Stimulated activated memory B cell treated with anti-CD40 and anti-IgM and Interleukin-4, amounts not matched to agents 10 μg/mL and 1 μg/mL and 100 μg/mL, for 72 hours (primary cell): Measurements from ENCODE around the gene RADIL.

ENCODE experiments used
- ATAC-seq: fragments of 150-1000 bp; cut with Tn5 transposase; 2 replicates; pipeline ENCODE4 v1.10.0; 2021
- H3K27ac Mint-ChIP-seq: one replicate; pipeline ENCODE4 v1.8.0; 2022; ENCODE audit warnings: mild to moderate bottlenecking, mixed read lengths
- H3K27me3 Mint-ChIP-seq: one replicate; pipeline ENCODE4 v1.8.0; 2022; ENCODE audit warnings: mixed read lengths
- H3K36me3 Mint-ChIP-seq: one replicate; pipeline ENCODE4 v1.8.0; 2022; ENCODE audit warnings: mixed read lengths
- H3K4me1 Mint-ChIP-seq: one replicate; pipeline ENCODE4 v1.8.0; 2022; ENCODE audit warnings: mixed read lengths
- H3K4me3 Mint-ChIP-seq: one replicate; pipeline ENCODE4 v1.8.0; 2022; ENCODE audit warnings: mild to moderate bottlenecking, moderate library complexity, mixed read lengths
- H3K9me3 Mint-ChIP-seq: one replicate; pipeline ENCODE4 v1.8.0; 2022; ENCODE audit warnings: mixed read lengths

RADIL gene

GRCh38 chr7:4765776-4766490, 117.6 kb downstream of the RADIL start:
- Mint-ChIP-seq H3K4me3 (no peak overlapping the region), H3K27ac (no peak overlapping the region), H3K9me3 (no peaks in the 10 kb centered on the region), H3K4me1 (no peaks in the 10 kb centered on the region), H3K36me3 (peaks cover 24% of the 10 kb centered on the region), H3K27me3 (no peaks in the 10 kb centered on the region)
- ATAC-seq: no peak

- Mint-ChIP-seq H3K4me1 (no peaks in the 10 kb centered on the region), H3K36me3 (peaks cover 37% of the 10 kb centered on the region), H3K4me3 (peak overlapping the region; percentile 39), H3K27ac (no peak overlapping the region), H3K27me3 (no peaks in the 10 kb centered on the region), H3K9me3 (no peaks in the 10 kb centered on the region)
- no peak for ATAC-seq
Measured at GRCh38 chr7:4764402-4765007, 119.0 kb downstream of the RADIL start.

- Mint-ChIP-seq H3K9me3 (no peaks in the 10 kb centered on the region), H3K4me3 (no peak overlapping the region), H3K4me1 (no peaks in the 10 kb centered on the region), H3K27me3 (no peaks in the 10 kb centered on the region), H3K36me3 (peaks cover 41% of the 10 kb centered on the region), H3K27ac (no peak overlapping the region)
- ATAC-seq: no peak
Measured at GRCh38 chr7:4763794-4764185, 119.7 kb downstream of the RADIL start.

- Mint-ChIP-seq H3K9me3 (no peaks in the 10 kb centered on the region), H3K4me1 (no peaks in the 10 kb centered on the region), H3K27ac (no peak overlapping the region), H3K27me3 (no peaks in the 10 kb centered on the region), H3K4me3 (no peak overlapping the region), H3K36me3 (peaks cover 41% of the 10 kb centered on the region)
- ATAC-seq: no peak
Measured at GRCh38 chr7:4763091-4763793, 120.3 kb downstream of the RADIL start.

- Mint-ChIP-seq H3K4me3 (no peak overlapping the region), H3K27ac (no peak overlapping the region), H3K4me1 (no peaks in the 10 kb centered on the region), H3K36me3 (peaks cover 41% of the 10 kb centered on the region), H3K9me3 (no peaks in the 10 kb centered on the region), H3K27me3 (no peaks in the 10 kb centered on the region)
- no peak for ATAC-seq
Measured at GRCh38 chr7:4762121-4763055, 121.1 kb downstream of the RADIL start.

GRCh38 chr7:4760952-4761351, 122.6 kb downstream of the RADIL start:
- Mint-ChIP-seq H3K36me3 (peaks cover 47% of the 10 kb centered on the region), H3K27me3 (no peaks in the 10 kb centered on the region), H3K27ac (no peak overlapping the region), H3K9me3 (no peaks in the 10 kb centered on the region), H3K4me1 (no peaks in the 10 kb centered on the region), H3K4me3 (no peak overlapping the region)
- ATAC-seq: no peak

GRCh38 chr7:4759211-4759610, 124.3 kb downstream of the RADIL start:
- Mint-ChIP-seq H3K9me3 (no peaks in the 10 kb centered on the region), H3K4me3 (no peak overlapping the region), H3K27ac (no peak overlapping the region), H3K36me3 (peaks cover 56% of the 10 kb centered on the region), H3K4me1 (no peaks in the 10 kb centered on the region), H3K27me3 (no peaks in the 10 kb centered on the region)
- ATAC-seq: no peak

GRCh38 chr7:4758791-4759190, 124.7 kb downstream of the RADIL start:
- Mint-ChIP-seq H3K36me3 (peaks cover 56% of the 10 kb centered on the region), H3K4me1 (peaks cover 3% of the 10 kb centered on the region)

GRCh38 chr7:4758111-4758510, 125.4 kb downstream of the RADIL start:
- no peak overlapping the region for H3K27ac Mint-ChIP-seq
- no peak overlapping the region for H3K4me3 Mint-ChIP-seq
- no peaks in the 10 kb centered on the region for H3K9me3 Mint-ChIP-seq
- ATAC-seq: no peak
- peaks cover 10% of the 10 kb centered on the region for H3K4me1 Mint-ChIP-seq
- H3K27me3 Mint-ChIP-seq: no peaks in the 10 kb centered on the region
- H3K36me3 Mint-ChIP-seq: peaks cover 60% of the 10 kb centered on the region

More at GRCh38 chr7:4758791-4759190, 124.7 kb downstream of the RADIL start:
- ATAC-seq: no peak
- no peaks in the 10 kb centered on the region for H3K9me3 Mint-ChIP-seq
- no peak overlapping the region for H3K27ac Mint-ChIP-seq
- no peak overlapping the region for H3K4me3 Mint-ChIP-seq
- H3K27me3 Mint-ChIP-seq: no peaks in the 10 kb centered on the region

- H3K9me3 Mint-ChIP-seq: no peaks in the 10 kb centered on the region
- no peak for ATAC-seq
- H3K4me1 Mint-ChIP-seq: peaks cover 19% of the 10 kb centered on the region
- H3K27me3 Mint-ChIP-seq: no peaks in the 10 kb centered on the region
- no peak overlapping the region for H3K4me3 Mint-ChIP-seq
- H3K27ac Mint-ChIP-seq: no peak overlapping the region
- H3K36me3 Mint-ChIP-seq: peaks cover 50% of the 10 kb centered on the region
Measured at GRCh38 chr7:4755045-4755444, 128.5 kb downstream of the RADIL start.

- Mint-ChIP-seq H3K36me3 (peaks cover 44% of the 10 kb centered on the region), H3K4me3 (no peak overlapping the region), H3K27ac (no peak overlapping the region), H3K9me3 (no peaks in the 10 kb centered on the region), H3K27me3 (no peaks in the 10 kb centered on the region), H3K4me1 (peaks cover 19% of the 10 kb centered on the region)
- no peak for ATAC-seq
Measured at GRCh38 chr7:4754433-4755010, 129.0 kb downstream of the RADIL start.

GRCh38 chr7:4753598-4754432, 129.7 kb downstream of the RADIL start:
- Mint-ChIP-seq H3K4me1 (peaks cover 25% of the 10 kb centered on the region), H3K36me3 (peaks cover 46% of the 10 kb centered on the region), H3K27me3 (no peaks in the 10 kb centered on the region), H3K4me3 (no peak overlapping the region), H3K9me3 (no peaks in the 10 kb centered on the region), H3K27ac (no peak overlapping the region)
- peak; percentile 90 for ATAC-seq

- H3K4me3 Mint-ChIP-seq: no peak overlapping the region
- H3K27me3 Mint-ChIP-seq: no peaks in the 10 kb centered on the region
- no peak for ATAC-seq
- peaks cover 47% of the 10 kb centered on the region for H3K4me1 Mint-ChIP-seq
- H3K9me3 Mint-ChIP-seq: no peaks in the 10 kb centered on the region
- peaks cover 54% of the 10 kb centered on the region for H3K36me3 Mint-ChIP-seq
- no peak overlapping the region for H3K27ac Mint-ChIP-seq
Measured at GRCh38 chr7:4751398-4751947, 132.0 kb downstream of the RADIL start.

GRCh38 chr7:4749798-4750197, 133.7 kb downstream of the RADIL start:
- Mint-ChIP-seq H3K4me3 (no peak overlapping the region), H3K4me1 (peaks cover 63% of the 10 kb centered on the region), H3K27ac (no peak overlapping the region), H3K9me3 (no peaks in the 10 kb centered on the region), H3K27me3 (no peaks in the 10 kb centered on the region), H3K36me3 (peaks cover 43% of the 10 kb centered on the region)
- no peak for ATAC-seq
